NCI-H1105 (cell line): ENCODE measurements around the gene CDH15.
"Not testable (repeated sequence)": the region's sequence is repeated elsewhere in the genome, so short reads cannot be mapped to it uniquely, and the experiment has no call there.

Source experiments
- DNase-seq: peaks from one replicate; lab custom pipeline; 2025; lab: John Stamatoyannopoulos, UW

Gene CDH15

DNA sequence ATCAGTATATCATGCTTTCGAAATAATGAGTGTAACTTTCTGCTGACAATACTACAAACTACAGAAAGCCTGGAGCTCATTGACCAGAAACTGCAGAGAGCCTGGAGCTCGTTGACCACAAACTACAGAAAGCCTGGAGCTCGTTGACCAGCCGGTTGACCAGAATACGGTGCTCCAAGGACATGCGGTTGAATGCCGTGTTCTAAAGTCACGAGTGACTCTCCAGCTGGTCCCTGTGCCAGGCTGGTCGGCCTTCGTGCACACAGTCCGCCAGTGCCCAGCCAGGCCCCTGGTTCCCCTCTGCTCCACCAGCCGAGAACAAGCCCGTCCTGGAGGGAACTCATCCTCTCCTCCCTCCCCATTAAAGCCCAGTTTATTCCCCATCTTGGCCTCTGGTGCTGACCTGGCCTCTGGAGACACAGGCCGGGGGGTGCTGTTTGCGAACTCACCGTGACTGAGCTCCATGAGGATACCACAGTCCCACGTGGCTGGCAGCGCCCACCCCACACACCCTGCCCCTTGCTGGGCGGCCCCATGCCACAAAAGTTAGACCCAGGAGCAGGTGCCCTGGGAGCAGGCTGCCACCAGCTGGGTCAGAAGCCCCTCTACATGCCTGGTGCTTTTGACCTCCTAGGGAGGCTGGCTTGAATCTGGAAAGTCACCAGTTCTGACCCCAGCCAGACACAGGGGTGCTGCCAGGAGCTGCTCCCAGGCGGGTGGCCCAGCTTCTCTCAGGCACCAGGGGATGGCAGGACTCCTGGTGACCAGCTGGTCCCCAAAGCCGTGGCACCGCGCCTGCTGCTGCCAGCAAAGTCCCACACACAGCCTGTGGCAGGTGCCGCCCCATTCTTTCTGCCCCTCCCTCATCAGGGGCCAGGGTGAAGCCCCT lies 15.5 kb upstream of the CDH15 start:
- no peak for DNase-seq

DNA sequence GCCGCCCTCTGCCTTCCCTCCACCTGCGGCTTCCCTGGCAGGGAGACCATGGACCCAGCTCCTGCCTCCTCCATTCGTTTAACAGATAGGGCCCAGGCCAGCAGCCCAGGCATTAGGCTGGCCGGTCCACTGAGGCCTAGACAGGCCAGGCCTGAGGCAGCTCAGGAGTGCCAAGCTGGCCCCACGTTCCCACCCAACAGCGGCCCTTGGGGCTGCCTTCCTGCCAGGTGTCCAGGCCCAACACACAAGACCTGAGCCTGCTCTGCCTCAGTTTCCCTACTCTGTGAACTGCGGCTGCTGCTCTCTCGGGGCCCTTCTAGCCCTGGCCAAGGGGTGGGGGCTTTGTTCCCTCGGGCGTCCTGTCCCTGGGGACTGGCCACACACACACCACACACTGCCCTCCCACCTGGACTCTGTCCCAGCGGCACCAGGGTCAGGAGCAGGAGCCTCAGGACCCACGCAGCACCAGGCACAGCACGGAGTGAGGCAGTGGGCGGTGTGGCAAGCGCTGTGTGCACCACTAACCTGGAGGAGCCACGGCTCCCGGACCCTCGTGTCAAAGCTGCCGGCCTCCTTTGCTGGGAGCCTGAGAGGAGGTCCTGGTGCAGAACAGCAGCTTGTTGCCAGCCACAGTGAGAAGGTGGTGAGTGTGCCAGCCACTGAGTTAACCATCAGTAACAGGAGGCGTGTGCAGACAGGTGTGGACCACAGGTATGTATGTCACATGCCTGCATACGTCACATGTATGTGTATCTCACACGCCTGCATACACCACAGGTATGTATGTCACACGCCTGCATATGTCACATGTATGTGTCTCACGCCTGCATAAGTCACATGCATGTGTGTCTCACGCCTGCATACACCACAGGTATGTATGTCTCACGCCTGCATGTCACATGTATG lies 14.6 kb upstream of the CDH15 start:
- no peak for DNase-seq

DNA sequence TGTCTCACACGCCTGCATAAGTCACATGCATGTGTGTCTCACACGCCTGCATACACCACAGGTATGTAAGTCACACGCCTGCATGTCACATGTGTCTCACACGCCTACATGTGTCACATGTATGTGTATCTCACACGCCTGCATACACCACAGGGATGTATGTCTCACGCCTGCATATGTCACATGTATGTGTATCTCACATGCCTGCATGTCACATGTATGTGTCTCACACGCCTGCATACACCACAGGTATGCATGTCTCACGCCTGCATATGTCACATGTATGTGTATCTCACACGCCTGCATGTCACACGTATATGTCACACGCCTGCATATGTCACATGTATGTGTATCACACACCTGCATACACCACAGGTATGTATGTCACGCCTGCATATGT lies 13.8 kb upstream of the CDH15 start:
- no peak for DNase-seq

DNA sequence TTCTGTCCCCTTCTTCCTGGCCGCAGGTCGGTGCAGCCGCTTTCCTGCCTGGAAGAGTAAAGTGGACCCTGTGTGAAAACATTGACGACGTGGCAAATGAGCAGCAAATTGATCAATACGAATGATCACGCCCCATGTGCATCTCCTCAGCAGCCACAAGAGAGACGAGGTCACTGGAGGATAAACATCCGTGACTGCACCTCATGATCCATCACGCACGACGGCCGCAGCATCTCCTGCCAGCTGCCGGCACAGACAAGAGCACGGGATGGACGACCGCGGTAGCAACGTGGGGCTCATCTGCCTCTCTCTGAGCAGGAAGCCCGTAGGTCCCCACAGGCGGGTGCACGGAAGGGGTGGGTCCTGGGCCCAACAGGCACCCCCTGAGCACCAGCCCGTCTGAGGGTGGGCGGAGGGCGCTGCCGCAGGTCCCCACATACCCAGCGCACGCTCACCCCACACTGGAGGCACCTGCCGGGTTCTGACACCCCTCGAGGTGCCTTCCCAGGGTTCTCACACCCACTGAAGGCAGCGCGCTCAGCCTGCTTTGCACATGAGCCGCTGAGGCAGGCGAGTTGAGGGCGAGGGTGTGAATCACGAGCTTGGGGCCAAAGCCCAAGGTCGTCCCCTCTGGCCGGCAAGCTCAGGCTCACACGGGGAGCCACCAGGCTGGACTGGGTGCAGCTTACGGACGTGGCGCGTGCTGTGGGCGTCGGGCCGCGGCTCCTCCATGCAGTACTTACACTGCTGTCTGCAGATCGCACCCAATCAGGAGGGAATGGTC lies 12.3 kb upstream of the CDH15 start:
- no peak for DNase-seq

DNA sequence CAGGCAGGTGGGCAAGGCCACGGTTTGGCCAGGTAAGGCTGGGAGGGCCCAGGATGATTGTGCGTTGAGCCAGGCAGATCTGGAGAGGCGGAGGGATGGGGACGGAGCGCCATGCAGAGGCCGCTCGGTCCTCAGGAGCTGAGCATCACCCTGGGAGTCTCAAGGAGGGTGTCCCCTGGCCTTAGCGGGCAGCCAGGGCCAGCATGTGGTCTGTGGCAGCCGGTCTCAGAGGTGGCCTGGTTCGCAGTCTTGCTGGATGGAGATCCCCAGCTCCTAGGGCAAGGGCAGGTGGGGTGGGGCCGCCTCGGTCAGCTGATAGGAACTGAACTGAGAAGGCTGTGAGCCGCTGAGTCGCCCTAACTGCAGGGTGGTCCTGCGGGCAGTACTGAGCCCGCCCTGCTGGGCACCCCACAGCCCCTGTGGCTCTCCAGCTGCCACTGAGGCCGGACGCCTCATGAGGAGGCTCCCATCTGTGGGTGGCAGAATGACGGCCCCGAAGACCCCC lies 11.6 kb upstream of the CDH15 start:
- no peak for DNase-seq

DNA sequence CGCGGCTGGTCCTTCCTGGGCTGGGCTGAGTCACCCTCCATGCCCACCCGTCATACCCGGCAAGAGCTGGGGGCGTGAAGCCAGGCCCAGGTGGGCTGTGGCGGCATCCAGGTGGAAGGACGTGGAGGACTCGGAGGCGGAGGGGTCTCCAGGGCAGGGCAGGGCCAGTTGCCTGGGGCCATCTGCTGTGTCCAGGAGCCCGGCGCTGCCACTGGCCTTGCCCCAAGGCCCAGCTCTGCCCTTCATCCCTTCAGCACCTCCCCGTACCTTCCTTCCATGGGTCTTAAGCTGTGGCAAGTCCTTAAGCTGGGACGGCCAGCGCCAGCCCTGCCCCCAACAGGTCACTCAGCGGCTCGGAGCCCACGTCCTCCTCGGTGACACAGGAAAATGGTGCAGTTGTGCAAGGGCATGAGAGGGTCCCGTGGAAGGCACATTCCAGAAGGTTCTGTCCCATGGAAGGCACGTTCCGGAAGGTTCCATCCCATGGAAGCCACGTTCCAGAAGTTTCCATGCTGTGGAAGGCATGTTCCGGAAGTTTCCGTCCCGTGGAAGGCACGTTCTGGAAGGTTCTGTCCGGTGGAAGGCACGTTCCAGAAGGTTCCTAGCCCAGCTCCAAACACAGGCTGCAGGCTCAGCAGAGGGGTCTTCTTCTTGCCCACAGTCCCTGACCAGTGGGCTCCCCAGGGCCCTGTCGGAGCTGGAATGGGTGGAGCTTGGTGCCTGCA lies 10.4 kb upstream of the CDH15 start:
- DNase-seq: no peak

DNA sequence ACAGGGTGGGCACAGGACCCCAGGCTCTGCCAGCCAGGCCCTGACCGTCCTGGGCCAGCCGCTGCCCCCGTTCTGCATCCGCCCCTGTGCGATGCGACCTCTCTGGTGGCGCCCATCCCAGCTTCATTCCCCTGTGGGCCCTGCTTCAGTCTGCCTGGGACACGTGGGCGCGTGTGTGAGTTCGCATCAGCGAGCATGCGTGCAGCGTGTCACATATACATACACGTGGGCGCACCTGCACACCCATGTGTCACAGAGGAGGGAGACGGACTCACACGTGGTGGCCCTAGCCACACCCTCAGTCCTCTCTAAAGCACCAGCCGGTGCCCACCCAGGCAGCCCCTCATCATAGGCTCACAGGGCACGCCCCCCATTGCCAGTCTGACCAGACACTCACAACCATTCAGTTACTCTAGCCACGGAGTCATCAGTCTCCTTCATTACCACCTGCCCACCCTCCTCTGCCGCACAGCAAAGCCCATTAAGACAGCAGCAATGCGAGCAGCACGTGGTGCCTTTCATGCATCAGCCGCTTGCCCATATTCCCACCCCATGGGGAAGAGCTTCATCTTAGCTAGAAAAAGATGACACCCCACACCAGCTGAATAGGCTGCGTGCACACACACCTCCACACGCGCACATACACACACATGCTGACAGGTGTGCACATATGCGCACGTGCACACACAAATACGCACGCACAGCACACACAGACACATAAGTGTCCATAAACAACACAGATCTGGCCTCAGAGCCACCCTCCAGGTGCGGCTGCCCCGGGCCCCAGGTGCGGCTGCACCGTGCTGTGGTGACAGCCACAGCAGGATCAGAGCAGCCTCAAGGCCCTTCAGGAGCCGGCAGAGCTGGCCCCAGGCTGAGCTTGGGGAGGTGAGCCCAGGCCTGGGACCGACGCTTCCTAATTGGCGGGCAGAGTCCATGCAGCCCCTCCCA lies 9.5 kb upstream of the CDH15 start:
- DNase-seq: no peak

DNA sequence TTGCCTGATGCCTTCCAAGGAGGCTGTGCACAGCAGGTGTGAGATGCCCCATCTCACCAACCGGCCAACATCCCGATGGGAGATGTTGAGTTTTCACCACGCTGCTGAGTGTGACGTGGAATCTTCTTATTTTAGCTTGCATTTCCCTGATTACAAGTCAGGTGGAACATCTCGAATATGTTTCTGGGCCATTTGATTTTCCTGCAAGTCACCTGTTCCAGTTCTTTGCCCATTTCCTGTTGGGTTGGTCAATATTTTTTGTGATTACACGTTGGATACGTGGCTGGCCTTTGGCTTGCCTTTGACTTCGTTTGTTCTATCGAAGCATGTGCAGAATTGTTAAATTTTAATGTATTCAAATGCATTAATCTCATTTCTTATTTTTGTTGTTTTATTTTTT lies 8.3 kb upstream of the CDH15 start:
- no peak for DNase-seq

DNA sequence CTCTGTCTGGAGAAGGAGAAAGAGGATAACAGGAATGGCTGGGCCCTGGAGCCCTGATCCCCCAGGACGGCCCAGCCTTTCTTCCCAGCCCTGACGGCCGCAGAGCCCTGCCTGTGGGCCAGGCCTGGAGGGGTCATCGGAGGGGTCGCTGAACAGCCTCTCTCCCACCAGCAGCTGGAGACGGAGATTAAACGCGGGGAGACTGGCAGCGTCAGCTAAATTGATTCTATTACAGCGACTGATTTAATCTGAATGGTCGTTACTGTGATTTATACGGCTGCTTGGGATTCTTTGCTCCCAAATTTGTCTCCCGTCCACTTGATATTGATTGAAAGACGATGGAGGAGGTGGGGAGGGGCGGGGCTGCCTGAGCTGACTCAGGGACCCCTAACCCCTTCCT lies 7.1 kb upstream of the CDH15 start:
- no peak for DNase-seq

DNA sequence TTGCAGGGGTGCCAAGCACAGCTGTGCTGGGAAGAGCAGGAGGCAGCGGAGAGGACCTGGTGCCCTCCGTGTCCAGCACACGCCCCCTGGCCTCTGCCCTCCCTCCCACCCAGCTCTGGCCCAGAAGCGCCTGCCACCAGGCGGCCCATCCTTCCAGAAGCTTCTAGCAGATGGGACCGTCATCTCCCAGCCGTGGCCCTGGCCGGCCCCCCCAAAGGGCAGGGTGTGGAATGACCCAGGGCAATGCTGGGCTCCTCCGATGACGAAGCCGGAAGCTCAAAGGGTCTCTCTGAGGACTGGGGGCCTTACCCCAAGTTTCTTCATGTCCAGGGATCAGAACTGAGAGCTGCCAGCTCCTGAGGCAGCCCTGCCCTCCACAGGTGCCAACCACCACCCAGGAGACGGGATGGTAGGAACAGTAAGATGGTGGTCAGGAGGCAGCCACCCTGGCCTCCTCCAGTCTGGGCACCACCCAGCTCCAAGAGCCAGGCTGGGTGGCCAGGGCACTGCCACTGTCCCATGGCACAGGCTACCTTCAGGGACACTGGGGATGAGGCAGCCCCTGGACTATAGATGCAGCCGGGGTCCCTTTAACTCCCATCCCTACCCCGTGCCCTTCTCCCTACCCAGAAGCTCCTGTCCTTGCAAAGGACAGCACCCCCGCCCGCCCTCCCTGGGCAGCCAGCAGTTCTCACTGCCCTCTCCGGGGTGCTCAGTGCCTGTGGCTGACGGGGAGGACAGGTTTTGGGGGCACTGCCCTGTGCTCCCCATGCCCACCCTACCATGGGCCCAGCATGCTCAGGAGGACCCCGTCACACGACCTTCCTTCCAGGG lies 6.5 kb upstream of the CDH15 start:
- DNase-seq: no peak

DNA sequence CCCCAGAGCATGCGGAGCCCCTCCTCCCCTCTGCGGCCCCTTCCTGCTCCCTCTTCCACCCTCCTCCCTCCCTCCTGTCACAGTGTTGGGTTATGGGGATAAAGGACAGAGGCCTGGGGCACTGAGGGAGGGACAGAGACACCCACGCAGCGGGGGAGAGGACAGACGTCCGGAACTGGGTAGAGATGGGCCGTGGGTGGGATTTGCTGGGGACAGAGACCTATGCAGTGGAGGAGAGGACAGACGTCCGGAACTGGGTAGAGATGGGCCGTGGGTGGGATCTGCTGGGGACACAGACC lies 5.9 kb upstream of the CDH15 start:
- not testable (repeated sequence) for DNase-seq

DNA sequence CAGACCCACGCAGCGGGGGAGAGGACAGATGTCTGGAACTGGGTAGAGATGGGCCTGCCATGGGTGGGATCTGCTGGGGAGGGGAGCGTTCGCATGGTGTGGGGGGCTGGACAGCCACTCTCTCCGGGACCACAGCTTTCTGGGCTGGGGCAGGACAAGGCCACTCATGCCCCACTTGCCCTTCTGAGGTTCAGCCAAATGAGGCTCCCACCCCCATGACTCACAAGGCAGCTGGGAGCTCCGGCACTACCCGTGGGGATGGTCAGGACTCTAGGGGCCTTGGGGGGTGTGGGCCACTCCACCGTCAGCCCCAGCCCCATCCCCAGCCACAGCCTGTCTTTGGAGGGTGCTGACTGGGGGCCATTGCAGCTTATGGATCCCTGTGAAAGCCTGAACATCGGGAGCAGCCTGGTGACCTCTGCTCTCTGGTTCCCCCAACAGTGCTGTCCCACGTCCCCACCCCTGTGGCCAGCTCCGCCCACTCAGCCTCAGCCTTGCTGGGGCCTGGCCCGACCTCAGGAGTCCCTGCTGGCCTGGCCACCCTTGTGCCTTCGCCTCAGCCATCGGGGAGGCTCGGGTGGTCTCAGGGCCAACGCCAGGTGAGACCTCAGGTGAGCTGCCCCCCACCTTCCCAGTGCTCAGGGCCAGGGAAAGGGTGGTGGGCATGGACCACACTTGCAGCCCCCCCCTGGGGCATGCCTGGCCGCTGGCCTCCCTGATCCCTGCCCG lies 4.7 kb upstream of the CDH15 start:
- no peak for DNase-seq

DNA sequence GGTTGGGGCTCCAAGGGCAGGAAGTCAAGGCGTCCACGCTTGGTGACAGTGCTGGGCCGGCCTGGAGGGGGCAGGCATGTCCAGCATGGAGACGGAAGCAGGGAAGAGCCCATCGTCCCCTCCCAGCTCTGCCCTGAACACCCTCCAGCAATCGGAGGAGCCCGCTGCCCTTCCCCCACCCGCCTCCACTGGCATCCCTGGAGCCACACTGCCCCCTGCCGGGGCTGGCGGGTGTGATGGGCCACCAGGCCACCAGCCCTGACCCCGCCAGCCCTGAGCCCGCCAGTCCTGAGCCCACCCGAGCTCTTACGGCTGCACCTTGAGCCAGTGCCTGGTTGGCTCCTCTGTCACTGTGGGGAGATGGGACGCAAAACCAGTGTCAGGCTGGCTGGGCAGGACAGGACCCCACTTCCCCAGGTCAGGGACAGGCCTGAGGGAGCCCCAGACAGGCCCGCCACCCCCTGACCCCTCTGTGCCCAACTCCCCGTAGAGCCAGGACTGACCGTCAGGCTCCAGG lies 4.1 kb upstream of the CDH15 start:
- DNase-seq: peak; percentile 12

DNA sequence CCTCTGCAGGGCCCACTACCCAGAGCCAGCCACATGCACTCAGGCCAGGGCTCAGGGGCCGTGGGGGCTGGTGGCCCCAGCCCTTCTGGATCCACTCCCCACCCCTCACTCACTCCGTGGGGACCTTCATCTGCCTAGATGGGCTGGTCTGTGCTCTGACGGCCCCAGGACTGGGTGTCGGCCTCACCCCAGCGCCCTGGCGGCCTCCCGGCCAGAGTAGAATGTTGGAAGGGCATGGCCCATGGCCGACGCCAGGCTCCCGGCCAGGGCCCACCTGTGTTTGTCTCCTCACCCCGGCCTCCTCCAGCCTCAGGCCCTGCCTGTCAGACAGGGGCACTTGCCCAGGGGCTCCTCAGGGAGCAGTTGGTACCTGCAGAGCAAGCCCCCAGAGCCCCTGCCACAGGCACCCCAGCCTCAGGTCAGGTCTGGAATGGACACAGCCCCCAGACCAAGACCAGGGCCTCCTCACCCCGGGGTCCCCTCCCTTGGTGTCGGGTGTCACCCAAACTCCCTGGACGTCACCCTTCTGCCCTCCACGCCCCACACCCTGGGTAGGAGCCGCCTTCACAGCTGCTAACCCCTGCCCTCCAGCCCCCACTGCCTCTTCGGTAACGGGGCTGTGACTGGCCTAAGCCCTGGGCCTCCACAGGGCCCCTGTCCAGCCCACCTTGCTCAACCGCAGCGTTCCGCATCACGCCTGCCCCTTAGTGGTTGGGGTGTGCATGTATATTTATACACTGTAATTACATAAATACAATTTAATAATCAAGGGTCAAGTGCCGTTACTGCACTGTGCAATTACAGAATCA lies 3.0 kb upstream of the CDH15 start:
- no peak for DNase-seq

DNA sequence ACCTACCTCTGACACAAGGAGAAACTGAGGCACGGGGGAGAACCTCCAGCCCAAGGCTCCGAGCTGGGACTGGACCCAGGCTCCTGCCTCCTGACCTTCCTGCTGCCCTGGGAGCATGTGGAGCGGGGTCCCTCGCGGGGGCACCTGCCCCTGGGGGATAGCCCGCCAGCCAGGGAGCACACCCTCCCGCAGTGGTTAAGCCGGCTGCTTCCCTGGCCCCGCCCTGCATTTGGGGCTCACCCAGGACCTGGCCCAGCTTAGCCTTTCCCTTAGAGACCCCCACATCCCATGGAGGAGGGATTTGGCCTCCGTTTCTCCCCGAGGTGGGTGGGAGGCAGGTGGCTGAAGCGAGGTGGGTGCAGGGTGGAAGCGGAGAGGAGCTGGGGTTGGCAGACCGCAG lies 1.8 kb upstream of the CDH15 start:
- no peak for DNase-seq

DNA sequence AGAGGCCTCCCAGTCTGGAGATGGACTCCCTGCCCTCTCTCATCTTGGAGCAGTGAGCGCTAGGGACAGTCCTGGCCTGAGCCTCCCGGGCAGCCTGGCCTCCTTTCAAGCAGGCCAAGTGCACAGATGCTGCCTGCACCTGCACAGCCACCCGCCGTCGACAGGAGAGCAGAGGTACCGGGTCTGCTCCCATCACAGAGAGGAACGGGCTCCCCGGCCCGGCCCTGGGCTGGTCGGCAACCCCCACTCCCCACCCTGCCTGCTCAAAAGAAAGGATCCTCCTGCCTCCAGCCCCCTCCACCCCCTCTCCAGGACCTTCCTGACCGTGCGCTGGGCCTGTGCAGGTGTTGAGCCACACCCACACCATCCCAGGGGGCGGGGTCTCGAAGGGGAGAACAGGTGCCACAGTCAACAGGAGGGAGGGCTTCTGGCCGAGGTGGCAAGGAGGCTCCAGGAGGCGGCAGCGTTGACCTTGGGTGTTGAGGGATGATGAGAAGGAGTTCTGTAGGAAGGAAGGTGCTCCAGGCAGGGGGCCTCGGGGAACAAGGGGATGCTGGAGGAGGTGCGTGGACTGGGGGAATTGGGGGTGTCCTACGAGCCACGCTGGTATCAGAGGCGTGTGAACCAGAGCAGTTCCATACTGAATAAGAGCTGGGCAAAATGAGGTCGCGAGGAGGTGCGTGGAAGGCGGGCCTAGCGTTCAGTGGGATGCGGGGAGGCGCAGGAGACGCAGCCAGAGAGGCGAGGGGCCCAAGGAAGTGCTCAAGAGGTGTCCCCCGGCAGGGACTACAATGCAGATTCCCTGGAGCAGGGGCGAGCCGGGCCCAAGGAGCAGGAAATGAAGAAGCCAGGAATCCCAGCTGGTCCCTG lies 967 bp upstream of the CDH15 start:
- DNase-seq: peak; percentile 19

DNA sequence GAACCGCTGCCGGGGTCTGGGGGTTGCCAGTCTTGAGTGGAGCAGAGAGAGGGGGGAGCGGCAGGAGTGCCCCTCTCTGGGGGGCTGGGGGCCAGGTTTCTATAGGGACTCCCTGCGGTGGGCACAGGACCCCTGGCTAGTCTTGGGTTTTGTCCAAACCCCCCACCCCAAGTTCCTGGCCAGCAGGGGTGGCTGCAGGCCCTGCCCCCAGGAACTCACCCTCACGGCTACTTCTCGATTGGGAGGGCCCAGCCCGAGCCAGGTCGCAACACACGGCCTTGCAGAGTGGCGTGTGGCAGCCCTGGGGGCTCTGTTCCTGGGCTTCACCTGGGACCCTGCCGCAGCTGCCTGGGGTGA lies 601 bp downstream of the CDH15 start:
- no peak for DNase-seq
